ENCODE results near the gene SPANXD.
"Not testable (repeated sequence)": the region's sequence is repeated elsewhere in the genome, so short reads cannot be mapped to it uniquely, and the experiment has no call there.

The SPANXD gene, protein sequence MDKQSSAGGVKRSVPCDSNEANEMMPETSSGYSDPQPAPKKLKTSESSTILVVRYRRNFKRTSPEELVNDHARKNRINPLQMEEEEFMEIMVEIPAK

GRCh38 chrX:141698639-141699038 lies at the start of gene SPANXD:
Gene SPANXD, minus strand, starts transcription at chrX:141698739. Its CDS starts 334 bp downstream, at chrX:141698405.
- H3K4me3 ChIP-seq (ENCODE audit: low read length); DNase-seq (ENCODE audit: low read depth): not testable (repeated sequence)

DNA sequence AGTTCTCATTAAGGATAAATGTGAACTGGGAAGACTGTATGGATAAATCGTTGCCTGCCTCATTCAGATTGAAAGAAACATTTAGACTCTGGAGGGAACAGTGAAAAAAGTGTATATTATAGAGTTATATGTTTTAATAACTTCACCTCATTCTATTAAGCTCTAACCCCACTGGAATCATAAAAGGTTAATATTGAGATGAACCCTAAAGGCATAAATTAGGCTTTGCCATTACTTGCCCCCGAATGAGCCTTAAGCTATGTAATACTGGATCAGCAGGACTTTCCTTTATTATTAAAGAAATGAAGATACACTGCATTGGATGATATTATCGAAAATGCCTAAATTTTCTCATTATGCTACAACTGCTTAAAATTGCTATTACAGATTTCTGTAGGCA lies 44.1 kb upstream of the SPANXD start:
- H3K4me3 ChIP-seq (ENCODE audit: low read length) = no peak overlapping the region
- TF ChIP-seq, protein P1, sequence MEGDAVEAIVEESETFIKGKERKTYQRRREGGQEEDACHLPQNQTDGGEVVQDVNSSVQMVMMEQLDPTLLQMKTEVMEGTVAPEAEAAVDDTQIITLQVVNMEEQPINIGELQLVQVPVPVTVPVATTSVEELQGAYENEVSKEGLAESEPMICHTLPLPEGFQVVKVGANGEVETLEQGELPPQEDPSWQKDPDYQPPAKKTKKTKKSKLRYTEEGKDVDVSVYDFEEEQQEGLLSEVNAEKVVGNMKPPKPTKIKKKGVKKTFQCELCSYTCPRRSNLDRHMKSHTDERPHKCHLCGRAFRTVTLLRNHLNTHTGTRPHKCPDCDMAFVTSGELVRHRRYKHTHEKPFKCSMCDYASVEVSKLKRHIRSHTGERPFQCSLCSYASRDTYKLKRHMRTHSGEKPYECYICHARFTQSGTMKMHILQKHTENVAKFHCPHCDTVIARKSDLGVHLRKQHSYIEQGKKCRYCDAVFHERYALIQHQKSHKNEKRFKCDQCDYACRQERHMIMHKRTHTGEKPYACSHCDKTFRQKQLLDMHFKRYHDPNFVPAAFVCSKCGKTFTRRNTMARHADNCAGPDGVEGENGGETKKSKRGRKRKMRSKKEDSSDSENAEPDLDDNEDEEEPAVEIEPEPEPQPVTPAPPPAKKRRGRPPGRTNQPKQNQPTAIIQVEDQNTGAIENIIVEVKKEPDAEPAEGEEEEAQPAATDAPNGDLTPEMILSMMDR (conservative IDR thresholded peaks at IDR 0.05; ENCODE audit: low read depth, low read length) = no peak
- DNase-seq (ENCODE audit: low read depth) = no peak

DNA sequence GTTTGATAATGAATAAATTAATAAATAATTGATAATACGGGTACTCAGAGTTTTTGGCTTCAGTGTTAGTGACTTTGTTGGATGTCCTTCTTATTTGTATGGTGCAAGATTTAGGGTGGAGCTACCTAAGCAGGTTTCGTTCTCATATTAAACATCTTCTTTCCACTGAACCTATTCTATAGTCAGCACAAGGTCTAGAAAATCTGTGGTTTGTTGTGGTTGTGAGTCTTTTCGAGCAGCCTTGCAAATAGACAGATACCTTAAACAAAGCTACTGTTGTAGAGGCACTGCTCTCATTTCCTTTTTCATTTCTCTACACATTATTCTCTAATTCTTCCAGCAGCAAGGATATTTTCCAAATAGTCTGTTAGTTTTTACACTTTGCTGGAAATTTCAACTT lies 38.1 kb upstream of the SPANXD start:
- no peak for DNase-seq (ENCODE audit: low read depth)
- TF ChIP-seq, protein P1 (conservative IDR thresholded peaks at IDR 0.05; ENCODE audit: low read depth, low read length) = no peak
- no peak overlapping the region for H3K4me3 ChIP-seq (ENCODE audit: low read length)

- H3K4me3 ChIP-seq (ENCODE audit: low read length) = no peak overlapping the region
- DNase-seq (ENCODE audit: low read depth) = no peak
- TF ChIP-seq, protein P1 (conservative IDR thresholded peaks at IDR 0.05; ENCODE audit: low read depth, low read length) = no peak
Observed at GRCh38 chrX:141733371-141733770, 34.8 kb upstream of the SPANXD start.

- no peak for DNase-seq (ENCODE audit: low read depth)
- TF ChIP-seq, protein P1 (conservative IDR thresholded peaks at IDR 0.05; ENCODE audit: low read depth, low read length) = no peak
- no peak overlapping the region for H3K4me3 ChIP-seq (ENCODE audit: low read length)
Observed at GRCh38 chrX:141732031-141732430, 33.5 kb upstream of the SPANXD start.

- TF ChIP-seq, protein P1 (conservative IDR thresholded peaks at IDR 0.05; ENCODE audit: low read depth, low read length) = no peak
- DNase-seq (ENCODE audit: low read depth) = no peak
- no peak overlapping the region for H3K4me3 ChIP-seq (ENCODE audit: low read length)
Observed at GRCh38 chrX:141724186-141724585, 25.6 kb upstream of the SPANXD start.

DNA sequence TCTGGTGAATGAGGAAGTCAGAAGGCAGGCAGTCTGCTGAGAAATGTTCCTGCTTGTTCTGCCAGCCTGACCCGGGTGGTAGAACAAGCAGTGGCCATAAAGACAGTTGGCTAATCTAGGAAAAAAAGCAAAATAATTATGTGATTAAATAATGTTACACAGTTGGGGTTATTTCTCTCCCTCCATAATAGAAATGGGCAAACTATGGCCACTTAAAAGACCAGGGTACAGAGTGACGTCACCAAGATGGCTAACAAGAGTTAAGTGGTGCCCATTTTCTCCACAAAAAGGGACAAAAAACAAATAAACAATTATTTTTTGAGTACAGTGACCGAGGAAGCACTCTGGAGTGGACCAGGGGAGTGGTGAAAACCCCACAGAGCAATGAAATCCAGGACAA lies 16.1 kb upstream of the SPANXD start:
- no peak overlapping the region for H3K4me3 ChIP-seq (ENCODE audit: low read length)
- TF ChIP-seq, protein P1 (conservative IDR thresholded peaks at IDR 0.05; ENCODE audit: low read depth, low read length) = no peak
- DNase-seq (ENCODE audit: low read depth) = no peak

GRCh38 chrX:141701072-141701471 lies 2.5 kb upstream of the SPANXD start:
- DNase-seq (ENCODE audit: low read depth) = no peak
- no peak overlapping the region for H3K4me3 ChIP-seq (ENCODE audit: low read length)
- TF ChIP-seq, protein P1 (conservative IDR thresholded peaks at IDR 0.05; ENCODE audit: low read depth, low read length) = no peak

All from retinal pigment epithelial cell (primary cell).